GM19240 (cell line): Measurements from ENCODE around the gene NALCN.

Experiments
- DNase-seq: peaks from one replicate; pipeline ENCODE4 v3.0.0; 2011; ENCODE audit warnings: low spot score; ENCODE audit not compliant: insufficient read length

NALCN gene

DNA sequence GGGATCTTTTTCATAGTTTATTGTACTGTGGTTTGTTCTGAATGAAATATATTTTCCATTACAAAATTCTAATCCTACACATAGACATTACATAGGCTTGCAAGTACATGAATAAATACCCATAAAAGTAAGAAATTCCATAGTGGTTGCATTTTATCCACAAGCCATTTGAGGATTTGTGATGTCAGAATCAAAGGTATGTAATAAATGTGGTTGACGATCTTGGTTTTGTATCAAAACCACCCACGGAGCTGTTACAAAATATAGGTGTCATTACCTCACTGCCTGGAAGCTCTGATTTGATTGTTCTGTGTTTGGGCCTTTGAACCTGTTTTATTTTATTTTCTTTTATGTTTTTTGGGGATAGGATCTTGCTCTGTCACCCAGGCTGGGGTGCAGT, 125.1 kb downstream of the NALCN start:
- DNase-seq: no peak

DNA sequence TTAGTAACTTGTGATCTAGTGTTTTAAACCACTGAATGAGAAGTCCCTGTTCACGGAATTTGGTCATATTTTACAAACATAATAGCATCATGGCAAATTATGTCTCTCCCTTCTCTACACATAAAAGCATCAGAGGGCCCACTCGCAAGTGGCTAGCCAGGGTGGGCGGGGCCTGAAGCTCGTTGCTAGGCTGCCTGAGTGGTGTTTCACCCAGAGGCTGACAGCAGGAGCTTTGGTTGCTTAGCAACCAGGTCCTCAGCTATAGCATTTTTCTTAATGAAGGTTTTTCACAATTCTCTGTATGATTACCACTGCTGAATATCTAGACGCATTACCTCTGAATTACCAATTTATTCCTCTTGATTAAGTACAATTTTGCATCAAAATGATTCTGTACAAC, 126.5 kb downstream of the NALCN start:
- DNase-seq: no peak

DNA sequence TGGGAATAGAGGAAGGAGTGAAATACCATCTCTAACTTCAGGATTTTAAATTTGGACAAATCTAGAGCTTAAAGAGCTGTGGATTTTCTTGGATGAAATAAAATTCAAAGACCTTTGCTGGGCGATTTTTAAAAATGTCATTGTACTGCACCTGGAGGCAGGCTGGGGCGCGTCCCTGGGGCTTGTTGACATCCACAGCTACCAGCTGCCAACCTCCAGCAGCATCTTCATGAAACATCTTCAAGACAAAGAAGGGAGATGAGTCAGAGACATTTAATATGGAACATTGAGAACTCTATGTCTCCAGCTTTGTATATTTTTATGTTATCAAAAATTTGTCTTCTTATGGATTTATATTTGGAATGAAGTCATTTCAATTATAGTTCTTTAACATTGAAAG, 132.5 kb downstream of the NALCN start:
- no peak for DNase-seq

- DNase-seq: no peak
Measured at GRCh38 chr13:101272886-101273285, 143.4 kb downstream of the NALCN start.

DNA sequence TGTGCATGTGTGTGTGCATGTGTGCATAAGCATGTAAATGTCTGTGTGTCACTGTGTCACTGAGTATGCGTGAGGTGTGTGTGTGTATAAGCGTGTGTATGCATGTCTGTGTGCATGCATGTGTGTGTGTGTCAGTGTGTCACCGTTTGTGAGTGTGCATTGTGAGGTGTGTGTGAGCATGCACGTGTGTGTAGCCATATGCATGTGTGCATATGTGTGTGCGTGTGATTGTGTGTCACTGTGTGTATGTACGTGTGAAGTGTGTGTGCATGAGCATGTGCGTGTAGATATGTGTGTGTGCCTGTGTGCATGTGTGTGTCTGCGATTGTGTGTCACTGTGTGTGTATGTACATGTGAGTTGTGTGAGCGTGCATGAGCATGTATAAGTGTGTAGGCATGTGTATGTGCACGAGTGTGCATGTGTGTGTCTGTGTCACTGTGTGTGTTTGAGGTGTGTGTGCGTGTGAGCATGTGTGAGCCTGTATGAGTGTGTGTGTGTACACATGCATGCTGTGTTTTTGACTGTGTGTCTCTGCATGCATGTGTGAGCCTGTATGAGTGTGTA, 144.5 kb downstream of the NALCN start:
- DNase-seq: no peak

DNA sequence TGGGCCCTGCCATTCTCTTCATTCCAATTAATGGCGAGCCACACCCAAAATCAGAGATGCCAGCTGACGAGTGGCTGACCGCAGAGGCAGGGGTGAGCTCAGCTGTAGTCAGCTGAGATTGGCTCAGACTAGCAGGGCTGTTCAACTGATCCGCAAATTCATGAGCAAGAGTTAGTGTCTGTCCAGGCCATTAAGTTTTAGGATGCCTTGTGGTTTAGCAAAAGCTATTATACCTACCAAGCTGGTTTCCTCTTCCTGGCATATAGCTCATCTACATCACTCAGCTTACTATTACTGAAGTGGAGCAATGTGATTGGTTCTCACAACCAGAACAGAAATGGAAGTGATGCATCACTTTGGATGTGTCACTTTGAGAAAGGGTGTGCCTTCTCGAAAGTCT, 148.7 kb downstream of the NALCN start:
- no peak for DNase-seq

- DNase-seq: no peak
Measured at GRCh38 chr13:101265934-101266333, 150.4 kb downstream of the NALCN start.

DNA sequence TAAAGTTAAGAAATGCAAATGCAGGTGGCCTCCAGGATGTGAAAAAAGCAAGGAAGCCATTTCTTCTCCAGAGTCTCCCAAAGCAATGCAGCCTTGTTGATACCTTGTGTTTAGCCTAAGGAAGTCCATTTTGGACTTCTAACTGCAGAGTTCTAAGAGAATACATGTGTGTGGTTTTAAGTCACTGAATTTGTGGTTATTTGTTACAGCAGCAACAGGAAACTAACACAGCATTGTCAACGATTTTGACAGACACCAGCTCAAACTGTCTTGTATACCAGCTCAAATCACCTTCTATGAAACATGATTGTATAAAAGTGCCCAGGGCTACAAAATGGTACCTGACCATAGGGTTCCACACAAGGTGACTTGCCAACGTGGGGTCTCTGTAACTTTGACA, 151.4 kb downstream of the NALCN start:
- no peak for DNase-seq

DNA sequence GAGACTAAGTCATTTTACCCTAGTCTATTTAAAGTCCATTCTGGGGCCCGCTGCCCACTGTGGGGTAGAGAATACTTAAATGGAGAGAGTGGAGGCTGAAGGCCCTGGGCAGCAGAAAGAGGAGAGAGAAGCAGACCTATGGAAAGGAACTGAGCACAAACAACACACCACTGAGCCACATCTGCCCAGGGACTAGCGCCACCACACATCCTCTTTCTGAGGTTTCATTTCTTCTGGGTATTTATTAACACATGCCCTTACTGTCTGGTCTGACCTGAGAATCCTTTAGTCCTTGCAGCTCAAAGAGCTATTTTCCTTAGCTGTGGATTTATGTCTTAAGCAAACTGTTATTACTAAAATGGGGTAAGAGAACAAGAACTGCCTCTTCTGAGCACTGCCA, 154.0 kb downstream of the NALCN start:
- DNase-seq: no peak

GRCh38 chr13:101258509-101258908, 157.8 kb downstream of the NALCN start:
- no peak for DNase-seq

- DNase-seq: no peak
Measured at GRCh38 chr13:101258071-101258470, 158.2 kb downstream of the NALCN start.

DNA sequence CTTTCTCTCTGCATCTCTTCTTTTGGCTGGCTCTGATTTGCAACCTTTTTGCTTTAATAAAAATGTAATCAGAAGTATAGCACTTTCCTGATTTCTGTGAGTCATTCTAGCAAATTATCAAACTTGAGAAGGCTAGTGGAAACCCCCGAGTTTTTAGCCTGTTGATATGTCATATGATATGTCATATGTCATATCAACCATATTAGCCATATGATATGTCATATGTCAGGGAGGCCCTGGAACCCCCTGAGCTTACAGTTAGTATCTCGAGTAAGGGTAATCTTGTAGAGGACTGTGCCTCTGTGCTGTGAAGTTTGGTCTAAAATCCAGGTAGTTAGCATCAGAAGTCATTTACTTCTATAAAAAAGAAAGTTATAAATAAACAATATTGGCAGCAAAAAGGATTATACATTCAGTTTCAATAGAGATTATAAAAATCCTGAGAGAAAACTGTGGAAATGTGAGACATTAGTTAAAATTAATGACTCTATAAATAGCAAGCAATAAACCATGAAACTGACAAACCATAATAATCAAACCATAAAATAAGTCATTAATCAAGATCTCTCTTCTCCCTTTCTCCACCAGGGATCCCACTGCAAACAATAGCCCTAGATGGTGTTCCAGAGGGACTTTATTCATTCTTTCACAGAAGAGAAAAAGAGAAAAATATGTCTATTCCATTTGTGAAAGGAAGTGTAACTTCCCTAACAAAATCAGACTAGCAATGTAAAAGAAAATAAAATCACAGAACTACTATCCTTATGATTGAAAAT, 167.4 kb downstream of the NALCN start:
- DNase-seq: no peak

GRCh38 chr13:101242720-101243119, 173.6 kb downstream of the NALCN start:
- DNase-seq: no peak

DNA sequence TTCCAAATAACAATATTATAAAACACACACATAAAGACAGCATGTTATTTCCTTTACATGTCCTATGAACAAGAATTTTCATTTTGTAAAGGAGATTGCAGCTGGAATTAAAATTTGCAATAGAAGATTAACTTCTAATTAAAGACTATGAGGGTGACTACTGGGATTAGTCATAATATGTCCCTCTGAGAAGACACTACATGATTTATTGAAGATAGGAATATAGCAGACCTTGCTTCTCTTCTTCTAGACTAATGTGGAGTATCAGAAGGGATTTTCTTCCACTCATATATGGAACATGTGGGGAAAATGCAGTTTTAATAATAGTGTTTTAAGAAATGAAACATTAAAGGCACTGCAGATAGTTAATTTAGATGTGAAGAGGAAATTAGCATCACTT, 177.8 kb downstream of the NALCN start:
- no peak for DNase-seq

- DNase-seq: no peak
Measured at GRCh38 chr13:101231751-101232428, 184.4 kb downstream of the NALCN start.

DNA sequence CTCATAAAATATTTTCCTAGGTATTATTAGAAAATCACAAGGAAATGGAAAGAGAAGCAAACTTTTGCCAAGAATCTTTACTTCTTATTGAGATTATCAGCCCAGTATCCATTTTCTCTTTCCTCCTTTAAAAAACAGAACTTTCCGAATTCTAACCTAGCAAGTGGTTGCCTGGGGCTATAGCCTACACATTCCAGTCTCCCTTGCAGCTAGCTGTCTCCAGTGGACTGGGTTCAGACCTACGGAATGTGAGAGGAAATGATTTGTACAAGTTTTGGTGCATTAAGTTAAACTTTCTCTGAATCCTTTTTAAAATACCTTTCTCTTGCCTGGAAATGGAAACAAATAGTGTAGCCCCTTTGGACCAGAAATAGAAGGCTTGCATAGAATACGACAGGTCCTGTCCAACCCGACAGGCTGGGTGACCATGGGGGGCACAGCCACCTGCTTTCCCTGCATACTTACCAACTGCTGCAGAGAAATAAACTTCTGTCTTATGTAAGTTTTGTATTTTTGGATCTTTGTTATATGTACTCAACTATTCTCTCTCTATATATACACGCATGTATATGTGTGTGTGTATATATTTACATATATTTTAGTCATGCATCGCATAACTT, 185.9 kb downstream of the NALCN start:
- no peak for DNase-seq

GRCh38 chr13:101219609-101220265, 196.6 kb downstream of the NALCN start:
- DNase-seq: no peak

- DNase-seq: no peak
Measured at GRCh38 chr13:101218484-101218883, 197.8 kb downstream of the NALCN start.

- DNase-seq: no peak
Measured at GRCh38 chr13:101217086-101217485, 199.2 kb downstream of the NALCN start.

DNA sequence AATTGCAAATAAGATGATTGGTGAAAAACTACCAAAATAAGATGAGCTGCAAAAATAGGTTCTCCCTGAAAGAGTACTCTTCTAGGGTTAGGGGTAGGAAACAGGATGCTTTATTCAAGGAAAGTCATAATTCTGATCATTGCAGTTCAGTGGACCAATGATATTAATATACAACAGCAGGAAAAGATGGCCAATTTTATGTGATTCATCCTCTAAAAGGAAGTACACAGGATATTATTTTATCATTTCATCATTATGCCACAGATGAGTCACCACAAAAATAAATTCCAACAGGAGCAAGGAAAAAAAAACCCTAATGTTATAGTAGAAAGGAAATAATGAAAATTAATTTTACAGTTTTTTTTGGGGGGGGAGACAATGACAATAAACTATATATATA, 205.0 kb downstream of the NALCN start:
- no peak for DNase-seq

DNA sequence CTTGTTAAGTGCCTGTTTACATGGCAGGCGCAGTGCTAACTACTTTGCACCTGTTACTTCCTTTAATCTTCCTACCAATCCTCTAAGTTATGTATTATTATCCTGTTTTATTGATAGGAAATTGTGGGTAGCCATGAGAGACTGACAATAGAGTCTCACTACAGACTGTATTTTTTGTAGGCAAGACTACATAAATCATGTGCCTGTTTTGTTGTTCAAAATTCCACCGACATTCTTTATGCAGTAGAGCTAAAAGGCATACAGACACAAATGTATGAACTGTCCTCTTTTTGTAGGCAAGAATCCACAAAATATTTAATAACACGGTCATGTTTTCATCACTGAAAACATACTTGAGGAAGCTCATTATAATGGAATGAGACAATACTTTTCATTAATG, 205.5 kb downstream of the NALCN start:
- no peak for DNase-seq
